Prostate gland (tissue), 2 donors: ENCODE data around the gene SEC16B. TPM values are rescaled to one million over a fixed set of nuclear protein-coding genes. Genes with fewer than 3 reads are reported as not detected.
A peak's percentile ranks its signal among the peaks of the same experiment; 100 is the strongest.

ENCODE experiments used
- DNase-seq: peaks from one replicate; pipeline ENCODE4 v3.0.0-alpha.2; 2019; ENCODE audit warnings: low spot score
- H3K27ac ChIP-seq, 2 donors: fragments of 200-600 bp; sonication (generic); 2 replicates each; pipeline ENCODE4 v1.5.1; 2017 to 2019
- H3K27me3 ChIP-seq: fragments of 200-600 bp; sonication (generic); replicated peaks from 2 replicates; pipeline ENCODE4 v1.5.1; 2019; ENCODE audit not compliant: insufficient read depth
- H3K36me3 ChIP-seq, 2 donors: fragments of 200-600 bp; sonication (generic); 1 replicate in 1 of 2; 2 replicates in 1 of 2; pipeline versions ENCODE4 v1.5.1 to v1.8.1; 2017 to 2019
- H3K4me1 ChIP-seq: fragments of 200-600 bp; sonication (generic); replicated peaks from 2 replicates; pipeline ENCODE4 v1.5.1; 2019
- H3K4me3 ChIP-seq, 2 donors: fragments of 200-600 bp; sonication (generic); 2 replicates each; pipeline ENCODE4 v1.5.1; 2017 to 2019
- H3K9me3 ChIP-seq: fragments of 200-600 bp; sonication (generic); 2 replicates; pipeline ENCODE4 v1.5.1; 2017
- CTCF ChIP-seq, 4 experiments: fragments of 200-600 bp in 2 of 4; fragments of 450-650 bp in 2 of 4; sonication (generic) in 2 of 4; IDR thresholded peaks; 1 replicate in 3 of 4; 2 replicates in 1 of 4; pipeline ENCODE4 v1.5.1; 2016 to 2019; ENCODE audit warnings: antibody characterized with exemption in 4 of 4, mild to moderate bottlenecking in 2 of 4, moderate library complexity in 2 of 4
- POLR2A ChIP-seq: fragments of 450-650 bp; IDR thresholded peaks from one replicate; pipeline ENCODE4 v1.6.1; 2016; ENCODE audit warnings: antibody characterized with exemption, mild to moderate bottlenecking
- POLR2AphosphoS5 ChIP-seq: sonication (generic); formaldehyde crosslinking; IDR thresholded peaks from one replicate; pipeline ENCODE4 v1.6.1; 2017; ENCODE audit warnings: antibody characterized with exemption
- WGBS: methylation state at CpG from one replicate; pipeline ENCODE4 v1.1.5; 2018; 5-methylcytosine and 5-hydroxymethylcytosine counted together
- intact Hi-C: fragments of 100-400 bp; cut with DNase I; formaldehyde crosslinking; loops from one replicate; pipeline ENCODE4 v1.14.2; 2022
- total RNA-seq, 2 donors: library from RNA; depleted of rRNA; stranded (reverse); fragments of >200 nt; gene quantifications; one replicate each; pipeline ENCODE4 v1.1.0, GENCODE V29; 2016

Gene SEC16B
- total RNA-seq, 2 donors from 2014 or later = 2.7 to 3.2 TPM

- TF ChIP-seq POLR2AphosphoS5 = no peak
- no peak for TF ChIP-seq CTCF (IDR thresholded peaks at IDR 0.05)
- no peak for TF ChIP-seq POLR2A
- no peak overlapping the region for H3K4me3 ChIP-seq
- no peaks in the 10 kb centered on the region for H3K27me3 ChIP-seq
- no peaks in the 10 kb centered on the region for H3K4me1 ChIP-seq
- DNase-seq = no peak
- no peak overlapping the region for H3K27ac ChIP-seq
- no peaks in the 10 kb centered on the region for H3K36me3 ChIP-seq
- 93% methylated on average over 7 of the region's 7 CpGs for WGBS
- intact Hi-C loops = loop anchor here (10.0 kb wide), 1 partner anchor 333 kb away; no protein-coding TSS in a partner anchor
- no peaks in the 10 kb centered on the region for H3K9me3 ChIP-seq
These were observed 17.6 kb downstream of the SEC16B start for GRCh38 chr1:177952249-177952648.

GRCh38 chr1:177950506-177950905, 19.4 kb downstream of the SEC16B start:
- Histone ChIP-seq H3K36me3 (no peaks in the 10 kb centered on the region), H3K4me1 (no peaks in the 10 kb centered on the region), H3K4me3 (no peak overlapping the region), H3K27ac (no peak overlapping the region), H3K9me3 (no peaks in the 10 kb centered on the region), H3K27me3 (no peaks in the 10 kb centered on the region)
- intact Hi-C loops = loop anchor here (10.0 kb wide), 1 partner anchor 334 kb away; no protein-coding TSS in a partner anchor
- TF ChIP-seq POLR2AphosphoS5 = no peak
- TF ChIP-seq CTCF (IDR thresholded peaks at IDR 0.05) = no peak
- DNase-seq = no peak

- intact Hi-C loops = loop anchor here (5.0 kb wide), 1 partner anchor 766 kb away; no protein-coding TSS in a partner anchor
- DNase-seq = peak; percentile 38
- no peak for TF ChIP-seq POLR2AphosphoS5
- TF ChIP-seq CTCF (IDR thresholded peaks at IDR 0.05) = peak; percentile 58 to 78 (median 72)
- H3K4me1 ChIP-seq = no peaks in the 10 kb centered on the region
- no peaks in the 10 kb centered on the region for H3K27me3 ChIP-seq
- no peaks in the 10 kb centered on the region for H3K9me3 ChIP-seq
- H3K27ac ChIP-seq = no peak overlapping the region
- H3K36me3 ChIP-seq = no peaks in the 10 kb centered on the region
- H3K4me3 ChIP-seq = no peak overlapping the region
- WGBS = 17% methylated on average over 8 of the region's 8 CpGs
These were observed 21.4 kb downstream of the SEC16B start for GRCh38 chr1:177948336-177948972.

- no peaks in the 10 kb centered on the region for H3K27me3 ChIP-seq
- H3K36me3 ChIP-seq = no peaks in the 10 kb centered on the region
- no peak overlapping the region for H3K27ac ChIP-seq
- intact Hi-C loops = loop anchor here (5.0 kb wide), 1 partner anchor 765 kb away; no protein-coding TSS in a partner anchor
- H3K9me3 ChIP-seq = no peaks in the 10 kb centered on the region
- 88% methylated on average over 7 of the region's 7 CpGs for WGBS
- TF ChIP-seq CTCF (IDR thresholded peaks at IDR 0.05) (no peak), POLR2AphosphoS5 (no peak), POLR2A (no peak)
- H3K4me1 ChIP-seq = no peaks in the 10 kb centered on the region
- no peak overlapping the region for H3K4me3 ChIP-seq
- DNase-seq = no peak
These were observed 22.2 kb downstream of the SEC16B start for GRCh38 chr1:177947623-177948022.
